ENCODE results near the gene PRKG1.

DNA sequence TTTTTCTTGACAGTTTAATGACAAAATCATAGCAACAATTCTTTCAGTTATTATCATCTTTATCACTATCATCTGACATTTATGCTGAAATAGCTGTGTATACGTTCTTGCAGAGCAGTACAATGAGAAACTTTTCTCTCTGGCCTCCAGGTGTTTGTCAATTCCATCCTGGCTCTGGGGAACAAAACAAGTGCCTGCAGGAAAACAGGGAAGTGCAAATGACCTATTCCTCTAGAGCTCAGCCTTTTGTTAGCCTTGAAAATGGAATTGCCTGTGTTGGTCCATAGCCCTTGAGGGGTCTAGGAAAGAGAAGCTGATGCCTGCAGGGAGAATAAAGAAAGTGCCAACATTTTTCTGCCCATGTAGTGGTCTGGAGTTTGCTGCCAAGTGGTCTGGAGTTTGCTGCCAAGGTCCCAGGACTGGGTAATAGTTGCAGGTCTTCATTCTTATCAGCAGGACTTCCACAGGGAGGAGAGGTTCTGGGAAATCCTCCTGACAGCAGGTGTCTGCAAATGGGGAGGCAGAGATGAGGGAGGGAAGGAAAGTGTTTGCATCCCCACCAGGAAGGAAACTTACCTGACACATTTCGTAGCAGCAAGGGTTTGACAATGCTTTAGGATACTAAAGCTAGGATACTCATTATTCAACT is 635.2 kb downstream of the PRKG1 start:
- TF ChIP-seq, protein P1, sequence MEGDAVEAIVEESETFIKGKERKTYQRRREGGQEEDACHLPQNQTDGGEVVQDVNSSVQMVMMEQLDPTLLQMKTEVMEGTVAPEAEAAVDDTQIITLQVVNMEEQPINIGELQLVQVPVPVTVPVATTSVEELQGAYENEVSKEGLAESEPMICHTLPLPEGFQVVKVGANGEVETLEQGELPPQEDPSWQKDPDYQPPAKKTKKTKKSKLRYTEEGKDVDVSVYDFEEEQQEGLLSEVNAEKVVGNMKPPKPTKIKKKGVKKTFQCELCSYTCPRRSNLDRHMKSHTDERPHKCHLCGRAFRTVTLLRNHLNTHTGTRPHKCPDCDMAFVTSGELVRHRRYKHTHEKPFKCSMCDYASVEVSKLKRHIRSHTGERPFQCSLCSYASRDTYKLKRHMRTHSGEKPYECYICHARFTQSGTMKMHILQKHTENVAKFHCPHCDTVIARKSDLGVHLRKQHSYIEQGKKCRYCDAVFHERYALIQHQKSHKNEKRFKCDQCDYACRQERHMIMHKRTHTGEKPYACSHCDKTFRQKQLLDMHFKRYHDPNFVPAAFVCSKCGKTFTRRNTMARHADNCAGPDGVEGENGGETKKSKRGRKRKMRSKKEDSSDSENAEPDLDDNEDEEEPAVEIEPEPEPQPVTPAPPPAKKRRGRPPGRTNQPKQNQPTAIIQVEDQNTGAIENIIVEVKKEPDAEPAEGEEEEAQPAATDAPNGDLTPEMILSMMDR (IDR thresholded peaks at IDR 0.05), result no peak
- no peak for TF ChIP-seq POLR2A (IDR thresholded peaks at IDR 0.05)
